GM19438 (cell line): ENCODE results near the gene GC.
"Not testable (repeated sequence)": the region's sequence is repeated elsewhere in the genome, so short reads cannot be mapped to it uniquely, and the experiment has no call there.

ENCODE experiments used
- ATAC-seq: cut with Tn5 transposase; IDR thresholded peaks from one replicate; pipeline ENCODE4 v1.9.1; 2021; ENCODE audit warnings: low read depth; ENCODE audit not compliant: unreplicated experiment

The GC gene

GRCh38 chr4:71769434-71769833 lies 14.4 kb downstream of the GC start:
- ATAC-seq = no peak

GRCh38 chr4:71768123-71768522 lies 15.8 kb downstream of the GC start:
- ATAC-seq = no peak

GRCh38 chr4:71765821-71766383 lies 18.0 kb downstream of the GC start:
- no peak for ATAC-seq

GRCh38 chr4:71765350-71765749 lies 18.5 kb downstream of the GC start:
- no peak for ATAC-seq

- ATAC-seq = no peak
Measured at GRCh38 chr4:71752383-71753042, 31.4 kb downstream of the GC start.

GRCh38 chr4:71749008-71749594 lies 34.8 kb downstream of the GC start:
- ATAC-seq = no peak

- no peak for ATAC-seq
Measured at GRCh38 chr4:71746379-71746778, 37.5 kb downstream of the GC start.

GRCh38 chr4:71738782-71739181 lies 45.1 kb downstream of the GC start:
- not testable (repeated sequence) for ATAC-seq

GRCh38 chr4:71732706-71733105 lies 51.2 kb downstream of the GC start:
- ATAC-seq = no peak

- ATAC-seq = no peak
Measured at GRCh38 chr4:71732066-71732465, 51.8 kb downstream of the GC start.

GRCh38 chr4:71729856-71730255 lies 54.0 kb downstream of the GC start:
- ATAC-seq = no peak

GRCh38 chr4:71713611-71714203 lies 70.2 kb downstream of the GC start:
- ATAC-seq = peak; percentile 58

- no peak for ATAC-seq
Measured at GRCh38 chr4:71711985-71712348, 71.9 kb downstream of the GC start.

- no peak for ATAC-seq
Measured at GRCh38 chr4:71711044-71711984, 72.6 kb downstream of the GC start.

GRCh38 chr4:71709961-71710360 lies 73.9 kb downstream of the GC start:
- no peak for ATAC-seq

GRCh38 chr4:71698141-71698540 lies 85.7 kb downstream of the GC start:
- ATAC-seq = no peak

- ATAC-seq = no peak
Measured at GRCh38 chr4:71697031-71697430, 86.8 kb downstream of the GC start.

GRCh38 chr4:71694961-71695360 lies 88.9 kb downstream of the GC start:
- no peak for ATAC-seq

GRCh38 chr4:71692963-71693362 lies 90.9 kb downstream of the GC start:
- ATAC-seq = no peak

GRCh38 chr4:71692198-71692597 lies 91.7 kb downstream of the GC start:
- ATAC-seq = no peak
